Smooth muscle cell (in vitro differentiated cells): Measurements from ENCODE around the gene FGFBP2. TPM values are rescaled to one million over a fixed set of nuclear protein-coding genes. Genes with fewer than 3 reads are reported as not detected.

Experiments used
- polyA plus RNA-seq: library from polyadenylated mRNA; unstranded; fragments of >200 nt; fragmentation: Nextera tagmentation; extraction: Ambion mirVana; gene quantifications from 2 replicates; pipeline ENCODE4 v1.2.1, GENCODE V29; 2016
- total RNA-seq: library from RNA; depleted of rRNA; stranded (reverse); fragments of >200 nt; gene quantifications from 2 replicates; pipeline ENCODE4 v1.2.3, GENCODE V29; 2014

The FGFBP2 gene
- total and polyA plus RNA-seq, 2 experiments from 2014 or later: not detected

Other genes starting within 250 kb of the FGFBP2 start
- not detected in 2 replicates for gene CD38, start 184.8 kb downstream of the FGFBP2 start, total RNA-seq
- gene CD38, start 184.8 kb downstream of the FGFBP2 start, polyA plus RNA-seq: not detected in 2 replicates
- 0.45 TPM in 1 of 2 replicates, not detected in the other for gene FGFBP1, start 24.4 kb downstream of the FGFBP2 start, total RNA-seq
- 0.34 TPM in 1 of 2 replicates, not detected in the other for gene FGFBP1, start 24.4 kb downstream of the FGFBP2 start, polyA plus RNA-seq
- gene PROM1, start 120.8 kb upstream of the FGFBP2 start, total RNA-seq: 1.2 and 1.7 TPM in 2 replicates
- 0.56 and 0.79 TPM in 2 replicates for gene PROM1, start 120.8 kb upstream of the FGFBP2 start, polyA plus RNA-seq